Endodermal cell (in vitro differentiated cells): Measurements from ENCODE around the gene PSG5. TPM values are rescaled to one million over a fixed set of nuclear protein-coding genes. Genes with fewer than 3 reads are reported as not detected.
"Not testable (repeated sequence)": the region's sequence is repeated elsewhere in the genome, so short reads cannot be mapped to it uniquely, and the experiment has no call there.

Source experiments
- DNase-seq: peaks from one replicate; pipeline ENCODE4 v3.0.0-alpha.2; 2017
- H3K27ac ChIP-seq: 2 replicates; pipeline ENCODE4 v1.5.1; 2013; ENCODE audit warnings: mild to moderate bottlenecking, low read depth, low read length, moderate library complexity
- H3K27me3 ChIP-seq: 2 replicates; pipeline ENCODE4 v1.6.1; 2013; ENCODE audit warnings: mild to moderate bottlenecking, low read length, moderate library complexity; ENCODE audit not compliant: insufficient read depth, control insufficient read depth, poor library complexity, severe bottlenecking
- H3K36me3 ChIP-seq: 2 replicates; pipeline ENCODE4 v1.7.0; 2013; ENCODE audit warnings: mild to moderate bottlenecking, low read length, moderate library complexity; ENCODE audit not compliant: control insufficient read depth, insufficient read depth
- H3K4me1 ChIP-seq: one replicate; pipeline ENCODE4 v1.7.0; 2013; ENCODE audit warnings: low read length; ENCODE audit not compliant: control insufficient read depth, insufficient read depth
- H3K4me3 ChIP-seq: 2 replicates; pipeline ENCODE4 v1.5.1; 2013; ENCODE audit warnings: mild to moderate bottlenecking, low read length, moderate library complexity
- H3K9ac ChIP-seq: 2 replicates; pipeline ENCODE4 v1.6.1; 2013; ENCODE audit warnings: mild to moderate bottlenecking, low read length, moderate library complexity; ENCODE audit not compliant: poor library complexity, severe bottlenecking; ENCODE audit errors: extremely low read depth
- H3K9me3 ChIP-seq: 2 replicates; pipeline ENCODE4 v1.6.1; 2013; ENCODE audit warnings: mild to moderate bottlenecking, low read length, moderate library complexity; ENCODE audit not compliant: control insufficient read depth
- H3K27ac Mint-ChIP-seq: 2 replicates; pipeline ENCODE4 v1.8.0; 2020; ENCODE audit warnings: mixed read lengths
- H3K27me3 Mint-ChIP-seq: 2 replicates; pipeline ENCODE4 v1.8.0; 2021; ENCODE audit warnings: mild to moderate bottlenecking, mixed read lengths; ENCODE audit not compliant: insufficient read depth
- H3K36me3 Mint-ChIP-seq: 2 replicates; pipeline ENCODE4 v1.8.0; 2020; ENCODE audit warnings: low read depth, mixed read lengths
- H3K4me1 Mint-ChIP-seq: 2 replicates; pipeline ENCODE4 v1.8.0; 2020; ENCODE audit warnings: mixed read lengths
- H3K4me3 Mint-ChIP-seq: 2 replicates; pipeline ENCODE4 v1.8.0; 2020; ENCODE audit warnings: mild to moderate bottlenecking, moderate library complexity, mixed read lengths
- H3K9me3 Mint-ChIP-seq: 2 replicates; pipeline ENCODE4 v1.8.0; 2020; ENCODE audit warnings: mild to moderate bottlenecking, mixed read lengths
- WGBS, 2 experiments: methylation state at CpG; one replicate each; pipeline versions ENCODE4 v1.1.5 to v1.1.7; 2013; ENCODE audit warnings: missing lambda C conversion rate in 2 of 2, mixed read lengths in 1 of 2; ENCODE audit not compliant: insufficient coverage in 1 of 2, insufficient read length in 1 of 2; 5-methylcytosine and 5-hydroxymethylcytosine counted together
- total RNA-seq, 2 donors: library from RNA; stranded (reverse); fragmentation: NEBNext Ultra II Directional in 1 of 2; extraction: Animal tissue kit (Norgen Biotek cat#: 25700) in 1 of 2; gene quantifications; 2 replicates in 1 of 2; 3 replicates in 1 of 2; pipeline ENCODE4 v1.2.1, GENCODE V29; 2021
- TF ChIP-seq, protein P1 (sequence below): fragments of 200-600 bp; sonication (generic); conservative IDR thresholded peaks from 2 replicates; pipeline ENCODE4 v1.5.0; 2021; ENCODE audit warnings: antibody characterized with exemption, mild to moderate bottlenecking

PSG5 gene
- total RNA-seq, 2 donors from 2014 or later = not detected

DNA sequence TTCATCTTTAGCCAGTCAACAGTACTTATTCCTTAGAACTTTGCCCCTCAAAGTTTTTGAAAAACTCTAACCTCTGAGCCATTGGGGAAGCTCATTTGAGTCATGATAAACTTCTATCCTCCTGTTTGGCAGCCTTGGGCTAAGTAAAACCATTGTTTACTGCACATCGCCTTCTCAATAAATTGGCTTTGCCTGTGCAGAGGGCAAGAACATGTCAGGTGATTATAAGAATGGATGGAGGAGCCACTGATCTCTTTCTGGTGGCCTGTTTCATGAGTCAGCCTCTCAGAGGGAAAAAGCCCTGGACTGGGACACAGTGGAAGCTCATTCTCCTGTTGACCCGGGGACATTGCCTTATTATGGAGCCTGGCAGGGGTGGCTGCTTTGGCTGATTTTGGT is 38.5 kb upstream of the PSG5 start:
- WGBS, 2 experiments = 85 to 91% methylated on average over 2 of the region's 2 CpGs
- H3K27ac Mint-ChIP-seq = no peak overlapping the region
- Histone ChIP-seq H3K36me3 (no peaks in the 10 kb centered on the region), H3K9me3 (peaks cover 25% of the 10 kb centered on the region), H3K27me3 (no peaks in the 10 kb centered on the region), H3K4me3 (no peak overlapping the region), H3K27ac (no peak overlapping the region), H3K4me1 (no peaks in the 10 kb centered on the region), H3K9ac (no peak overlapping the region)
- no peaks in the 10 kb centered on the region for H3K27me3 Mint-ChIP-seq
- no peaks in the 10 kb centered on the region for H3K36me3 Mint-ChIP-seq
- H3K9me3 Mint-ChIP-seq = peaks cover 63% of the 10 kb centered on the region
- TF ChIP-seq, protein P1, sequence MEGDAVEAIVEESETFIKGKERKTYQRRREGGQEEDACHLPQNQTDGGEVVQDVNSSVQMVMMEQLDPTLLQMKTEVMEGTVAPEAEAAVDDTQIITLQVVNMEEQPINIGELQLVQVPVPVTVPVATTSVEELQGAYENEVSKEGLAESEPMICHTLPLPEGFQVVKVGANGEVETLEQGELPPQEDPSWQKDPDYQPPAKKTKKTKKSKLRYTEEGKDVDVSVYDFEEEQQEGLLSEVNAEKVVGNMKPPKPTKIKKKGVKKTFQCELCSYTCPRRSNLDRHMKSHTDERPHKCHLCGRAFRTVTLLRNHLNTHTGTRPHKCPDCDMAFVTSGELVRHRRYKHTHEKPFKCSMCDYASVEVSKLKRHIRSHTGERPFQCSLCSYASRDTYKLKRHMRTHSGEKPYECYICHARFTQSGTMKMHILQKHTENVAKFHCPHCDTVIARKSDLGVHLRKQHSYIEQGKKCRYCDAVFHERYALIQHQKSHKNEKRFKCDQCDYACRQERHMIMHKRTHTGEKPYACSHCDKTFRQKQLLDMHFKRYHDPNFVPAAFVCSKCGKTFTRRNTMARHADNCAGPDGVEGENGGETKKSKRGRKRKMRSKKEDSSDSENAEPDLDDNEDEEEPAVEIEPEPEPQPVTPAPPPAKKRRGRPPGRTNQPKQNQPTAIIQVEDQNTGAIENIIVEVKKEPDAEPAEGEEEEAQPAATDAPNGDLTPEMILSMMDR = no peak
- H3K4me3 Mint-ChIP-seq = no peak overlapping the region
- no peaks in the 10 kb centered on the region for H3K4me1 Mint-ChIP-seq
- no peak for DNase-seq

DNA sequence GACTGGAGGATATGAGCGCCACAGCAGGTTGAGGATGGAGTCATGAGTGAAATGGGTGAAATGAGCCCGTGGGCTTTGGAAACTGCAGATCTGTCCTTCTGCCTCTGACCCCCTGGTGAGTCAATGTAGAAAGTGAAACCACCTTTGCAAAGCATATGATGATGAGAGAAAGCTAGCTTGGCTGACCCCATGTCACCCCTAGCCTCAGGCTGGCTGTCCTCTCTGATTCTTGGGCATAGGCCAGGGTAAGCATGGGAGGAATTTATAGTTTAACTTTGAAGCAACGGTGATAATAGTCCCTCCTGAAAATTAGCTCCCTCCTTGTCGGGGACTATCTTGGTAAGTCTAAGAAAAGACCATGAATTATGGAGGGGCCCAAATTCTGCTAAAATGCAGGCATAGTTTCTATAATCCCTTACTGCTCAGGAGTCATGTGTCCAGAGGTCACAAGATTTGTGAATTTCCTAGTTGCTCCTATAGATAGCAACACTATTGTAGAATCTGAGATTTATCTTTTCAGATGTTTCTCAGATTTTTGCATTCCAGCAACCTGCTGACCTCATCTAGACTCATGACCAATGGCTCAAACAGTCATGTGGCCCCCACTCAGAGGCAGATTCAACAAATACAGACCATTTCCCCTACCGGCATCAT is 38.0 kb upstream of the PSG5 start:
- H3K27me3 Mint-ChIP-seq, H3K36me3 ChIP-seq, DNase-seq, H3K27ac ChIP-seq, H3K4me1 Mint-ChIP-seq, H3K9ac ChIP-seq, H3K4me1 ChIP-seq, H3K27ac Mint-ChIP-seq, H3K36me3 Mint-ChIP-seq, H3K27me3 ChIP-seq, H3K4me3 ChIP-seq, H3K4me3 Mint-ChIP-seq: not testable (repeated sequence)
- peaks cover 62% of the 10 kb centered on the region for H3K9me3 Mint-ChIP-seq
- peaks cover 20% of the 10 kb centered on the region for H3K9me3 ChIP-seq
- WGBS, 2 experiments = 81 to 88% methylated on average over 3 to 5 of the region's 5 CpGs

DNA sequence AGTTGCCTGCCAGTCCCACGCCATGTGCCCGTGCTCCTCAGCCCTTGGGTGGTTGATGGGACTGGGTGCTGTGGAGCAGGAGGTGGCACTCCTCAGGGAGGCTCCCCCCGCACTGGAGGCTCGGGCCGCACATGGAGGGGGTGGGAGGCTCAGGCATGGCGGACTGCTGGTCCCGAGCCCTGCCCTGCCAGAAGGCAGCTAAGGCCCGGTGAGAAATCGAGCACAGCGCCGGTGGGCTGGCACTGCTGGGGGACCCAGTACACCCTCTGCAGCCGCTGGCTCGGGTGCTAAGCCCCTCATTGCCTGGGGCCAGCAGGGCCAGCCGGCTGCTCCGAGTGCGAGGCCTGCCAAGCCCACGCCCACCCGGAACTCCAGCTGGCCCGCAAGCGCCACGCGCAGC is 35.6 kb upstream of the PSG5 start:
- peaks cover 63% of the 10 kb centered on the region for H3K9me3 Mint-ChIP-seq
- H3K36me3 ChIP-seq, H3K4me3 Mint-ChIP-seq, H3K27ac ChIP-seq, H3K27ac Mint-ChIP-seq, H3K36me3 Mint-ChIP-seq, DNase-seq, H3K9me3 ChIP-seq, H3K27me3 ChIP-seq, H3K4me3 ChIP-seq, H3K9ac ChIP-seq, H3K27me3 Mint-ChIP-seq, H3K4me1 ChIP-seq, H3K4me1 Mint-ChIP-seq: not testable (repeated sequence)
- 95 to 100% methylated on average over 4 to 17 of the region's 22 CpGs for WGBS, 2 experiments

DNA sequence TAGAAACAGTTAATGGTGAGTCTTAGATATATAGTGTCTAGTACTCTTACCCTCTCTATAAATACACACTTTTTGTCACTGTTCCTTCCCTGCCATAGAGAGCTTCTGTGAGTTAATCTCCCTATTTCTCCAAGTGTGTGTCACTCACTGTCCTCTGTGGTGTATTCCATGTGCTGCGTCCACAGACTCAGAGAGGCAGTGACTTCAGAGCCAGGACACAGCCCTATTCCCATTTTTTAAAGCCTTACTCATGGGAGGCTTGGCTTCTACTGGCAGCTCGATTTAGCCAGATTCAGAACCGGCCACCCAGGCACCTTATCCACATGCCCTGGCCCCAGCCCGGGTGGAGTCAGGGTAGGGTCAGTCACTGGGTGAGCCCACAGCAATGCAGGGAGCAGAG is 32.8 kb upstream of the PSG5 start:
- WGBS, 2 experiments = 60 to 81% methylated on average over 1 to 4 of the region's 4 CpGs
- H3K27me3 Mint-ChIP-seq, H3K4me1 Mint-ChIP-seq, H3K9ac ChIP-seq, H3K27ac ChIP-seq, H3K27ac Mint-ChIP-seq, H3K36me3 Mint-ChIP-seq, H3K9me3 ChIP-seq, H3K4me3 Mint-ChIP-seq, H3K36me3 ChIP-seq, H3K27me3 ChIP-seq, DNase-seq, H3K4me1 ChIP-seq, H3K4me3 ChIP-seq: not testable (repeated sequence)
- peaks cover 57% of the 10 kb centered on the region for H3K9me3 Mint-ChIP-seq

DNA sequence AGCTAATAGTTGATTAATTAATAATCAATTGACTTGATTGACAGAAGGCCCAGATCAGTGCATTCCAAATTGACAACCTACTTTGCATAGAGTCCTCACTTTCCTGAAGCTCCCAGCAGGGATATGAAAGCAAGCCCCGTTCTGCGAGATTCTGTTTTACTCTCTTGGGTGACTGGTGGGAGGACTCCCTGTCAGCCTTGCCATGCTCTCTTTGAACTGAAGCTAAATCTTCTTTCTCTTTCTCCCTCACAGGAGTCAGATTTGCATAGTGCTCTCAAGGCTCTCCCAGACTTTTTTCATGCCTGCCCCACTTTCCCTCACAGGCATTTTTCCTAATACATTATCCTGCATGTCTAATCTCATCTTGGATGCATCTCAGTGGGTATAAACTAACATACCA is 29.5 kb upstream of the PSG5 start:
- H3K4me3 Mint-ChIP-seq, H3K9me3 ChIP-seq, H3K36me3 Mint-ChIP-seq, H3K9ac ChIP-seq, H3K4me1 ChIP-seq, DNase-seq, H3K27me3 Mint-ChIP-seq, H3K27me3 ChIP-seq, H3K4me1 Mint-ChIP-seq, H3K4me3 ChIP-seq, H3K27ac ChIP-seq, H3K36me3 ChIP-seq, H3K27ac Mint-ChIP-seq: not testable (repeated sequence)
- peaks cover 47% of the 10 kb centered on the region for H3K9me3 Mint-ChIP-seq
- 67% methylated on average over 2 of the region's 2 CpGs; no CpG with 5 or more reads in 1 of the 2 experiments for WGBS, 2 experiments
